ENCODE measurements around the gene CCDC192. TPM values are rescaled to one million over a fixed set of nuclear protein-coding genes. Genes with fewer than 3 reads are reported as not detected.

The CCDC192 gene
- total and polyA plus RNA-seq, 2 experiments from 2014 or later, result 0.40 TPM; not detected in 1

DNA sequence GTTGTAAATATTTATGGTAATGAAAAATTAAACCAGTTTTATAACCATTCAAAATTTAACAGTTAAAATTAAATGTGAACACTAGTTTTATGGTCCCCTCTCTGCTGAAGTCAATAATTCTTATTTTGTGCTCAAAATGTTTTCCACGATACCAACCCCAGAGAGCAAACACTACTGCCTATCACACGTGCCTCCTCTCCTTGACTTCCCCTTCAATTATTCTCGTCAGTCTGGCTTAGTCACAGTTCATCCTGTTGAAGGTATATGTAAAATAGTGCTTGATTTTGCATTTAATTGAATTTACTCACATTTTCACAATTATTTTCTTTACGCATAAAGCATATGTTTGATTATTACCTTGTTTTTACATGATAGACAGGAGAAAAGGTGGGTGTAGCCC, 148.8 kb downstream of the CCDC192 start (continued):
- TF ChIP-seq REST (IDR thresholded peaks at IDR 0.05; ENCODE audit: unreplicated experiment) (no peak), ZNF114 (CRISPR knock-in tag; IDR thresholded peaks at IDR 0.05) (no peak), JUNB (IDR thresholded peaks at IDR 0.05; ENCODE audit: unreplicated experiment) (no peak), CTCF (conservative IDR thresholded peaks at IDR 0.05; ENCODE audit: low read depth in 2 of 2) (no peak), ZNF331 (CRISPR knock-in tag; IDR thresholded peaks at IDR 0.05; ENCODE audit: low read depth) (no peak)

GRCh38 chr5:127854520-127854919, 151.3 kb downstream of the CCDC192 start:
- ATAC-seq (no peak), DNase-seq (ENCODE audit: low spot score) (no peak)
- Mint-ChIP-seq H3K4me1 (no peaks in the 10 kb centered on the region), H3K27me3 (ENCODE audit: insufficient read depth, low read depth, poor library complexity) (peaks cover 1% of the 10 kb centered on the region), H3K9me3 (no peaks in the 10 kb centered on the region), H3K4me3 (no peak overlapping the region), H3K36me3 (ENCODE audit: low read depth) (no peaks in the 10 kb centered on the region), H3K27ac (no peak overlapping the region)
- no peak for TF ChIP-seq ZNF114 (CRISPR knock-in tag; IDR thresholded peaks at IDR 0.05)
- Histone ChIP-seq H4K20me1 (replicated peaks; ENCODE audit: insufficient read depth) (no peaks in the 10 kb centered on the region), H3F3A (replicated peaks; ENCODE audit: low read depth) (no peaks in the 10 kb centered on the region), H3K79me2 (replicated peaks; ENCODE audit: insufficient read depth) (no peaks in the 10 kb centered on the region), H3K4me3 (no peak overlapping the region), H3K4me2 (no peak overlapping the region), H2AFZ (no peak overlapping the region), H3K4me1 (ENCODE audit: insufficient read depth) (no peaks in the 10 kb centered on the region), H3K27me3 (ENCODE audit: insufficient read depth) (no peaks in the 10 kb centered on the region), H3K9me2 (ENCODE audit: insufficient read depth) (no peaks in the 10 kb centered on the region), H3K27ac (ENCODE audit: low read depth) (no peak overlapping the region), H3K36me3 (ENCODE audit: insufficient read depth) (no peaks in the 10 kb centered on the region)

DNA sequence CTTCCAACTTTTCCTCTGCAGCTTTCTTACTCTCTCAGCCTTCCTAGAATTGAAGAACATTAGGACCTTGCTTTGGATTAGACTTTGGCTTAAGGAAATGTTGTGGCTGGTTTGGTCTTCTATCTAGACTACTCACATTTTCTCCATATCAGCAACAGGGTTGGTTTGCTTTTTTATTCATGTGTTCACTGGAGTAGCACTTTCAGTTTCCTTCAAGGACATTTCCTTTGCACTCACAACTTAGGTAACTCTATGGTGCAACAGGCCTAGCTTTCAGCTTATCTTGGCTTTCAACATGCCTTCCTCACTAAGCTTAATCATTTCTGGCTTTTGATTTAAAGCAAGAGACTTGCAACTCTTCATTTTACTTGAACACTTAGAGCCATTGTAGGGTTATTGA, 153.1 kb downstream of the CCDC192 start:
- H3K27ac ChIP-seq (ENCODE audit: low read depth), result no peak overlapping the region
- no peaks in the 10 kb centered on the region for H3K36me3 Mint-ChIP-seq (ENCODE audit: low read depth)
- H4K20me1 ChIP-seq (replicated peaks; ENCODE audit: insufficient read depth), result no peaks in the 10 kb centered on the region
- no peaks in the 10 kb centered on the region for H3K9me2 ChIP-seq (ENCODE audit: insufficient read depth)
- no peak overlapping the region for H3K4me3 Mint-ChIP-seq
- ATAC-seq, result no peak
- H3K4me3 ChIP-seq, result no peak overlapping the region
- H3F3A ChIP-seq (replicated peaks; ENCODE audit: low read depth), result no peaks in the 10 kb centered on the region
- no peaks in the 10 kb centered on the region for H3K4me1 Mint-ChIP-seq
- peaks cover 1% of the 10 kb centered on the region for H3K27me3 Mint-ChIP-seq (ENCODE audit: insufficient read depth, low read depth, poor library complexity)
- H2AFZ ChIP-seq, result no peak overlapping the region
- H3K79me2 ChIP-seq (replicated peaks; ENCODE audit: insufficient read depth), result no peaks in the 10 kb centered on the region
- H3K4me2 ChIP-seq, result no peak overlapping the region
- no peaks in the 10 kb centered on the region for H3K36me3 ChIP-seq (ENCODE audit: insufficient read depth)
- no peaks in the 10 kb centered on the region for H3K4me1 ChIP-seq (ENCODE audit: insufficient read depth)
- no peaks in the 10 kb centered on the region for H3K9me3 Mint-ChIP-seq
- no peak for DNase-seq (ENCODE audit: low spot score)
- H3K27ac Mint-ChIP-seq, result no peak overlapping the region
- no peaks in the 10 kb centered on the region for H3K27me3 ChIP-seq (ENCODE audit: insufficient read depth)
- TF ChIP-seq CTCF (conservative IDR thresholded peaks at IDR 0.05; ENCODE audit: low read depth in 2 of 2) (no peak), EZH2 (IDR thresholded peaks at IDR 0.05; ENCODE audit: low read depth, unreplicated experiment) (no peak), EZH2phosphoT487 (IDR thresholded peaks at IDR 0.05; ENCODE audit: unreplicated experiment) (no peak), ZNF114 (CRISPR knock-in tag; IDR thresholded peaks at IDR 0.05) (no peak), STAT1 (IDR thresholded peaks at IDR 0.05; ENCODE audit: unreplicated experiment) (no peak), REST (IDR thresholded peaks at IDR 0.05; ENCODE audit: unreplicated experiment) (no peak), POLR2AphosphoS5 (IDR thresholded peaks at IDR 0.05; ENCODE audit: low read depth) (no peak), ZNF331 (CRISPR knock-in tag; IDR thresholded peaks at IDR 0.05; ENCODE audit: low read depth) (no peak), JUNB (IDR thresholded peaks at IDR 0.05; ENCODE audit: unreplicated experiment) (no peak), ETS1 (IDR thresholded peaks at IDR 0.05) (no peak)
